Spleen (tissue), 11 donors: ENCODE measurements around the gene NADK2. TPM values are rescaled to one million over a fixed set of nuclear protein-coding genes. Genes with fewer than 3 reads are reported as not detected.

Experiments used
- DNase-seq: peaks from one replicate; pipeline ENCODE4 v3.0.0-alpha.2; 2020
- H3K27ac ChIP-seq, 8 donors: fragments of 200-600 bp; sonication (generic) in 7 of 8; 1 replicate in 4 of 8; 2 replicates in 4 of 8; pipeline versions ENCODE4 v1.5.0 to v1.8.0; 2016 to 2021; ENCODE audit warnings: inconsistent platforms in 4 of 8, mild to moderate bottlenecking in 4 of 8, moderate library complexity in 1 of 8
- H3K27me3 ChIP-seq, 7 donors: fragments of 200-600 bp; sonication (generic) in 6 of 7; replicated peaks in 1 of 7; 1 replicate in 4 of 7; 2 replicates in 3 of 7; pipeline versions ENCODE4 v1.5.0 to v1.8.0; 2016 to 2021; ENCODE audit warnings: inconsistent platforms in 3 of 7, mild to moderate bottlenecking in 1 of 7
- H3K36me3 ChIP-seq, 6 donors: fragments of 200-600 bp; sonication (generic) in 5 of 6; 1 replicate in 4 of 6; 2 replicates in 2 of 6; pipeline versions ENCODE4 v1.5.0 to v1.8.0; 2016 to 2021; ENCODE audit warnings: inconsistent platforms in 2 of 6
- H3K4me1 ChIP-seq, 6 donors: fragments of 200-600 bp; sonication (generic) in 5 of 6; 1 replicate in 3 of 6; 2 replicates in 3 of 6; pipeline versions ENCODE4 v1.5.0 to v1.8.0; 2016 to 2021; ENCODE audit warnings: inconsistent platforms in 3 of 6
- H3K4me3 ChIP-seq, 8 donors: fragments of 200-600 bp; sonication (generic) in 7 of 8; 1 replicate in 4 of 8; 2 replicates in 4 of 8; pipeline versions ENCODE4 v1.5.0 to v1.8.0; 2016 to 2021; ENCODE audit warnings: inconsistent platforms in 4 of 8, mild to moderate bottlenecking in 4 of 8, moderate library complexity in 2 of 8
- H3K9me3 ChIP-seq, 8 donors: fragments of 200-600 bp; sonication (generic) in 7 of 8; 1 replicate in 4 of 8; 2 replicates in 4 of 8; pipeline versions ENCODE4 v1.5.0 to v1.8.0; 2016 to 2021; ENCODE audit warnings: inconsistent platforms in 4 of 8
- POLR2A ChIP-seq, 3 donors: fragments of 450-650 bp; IDR thresholded peaks; one replicate each; pipeline ENCODE4 v1.5.1; 2017; ENCODE audit warnings: antibody characterized with exemption in 3 of 3, mild to moderate bottlenecking in 1 of 3
- POLR2AphosphoS5 ChIP-seq, 3 donors: sonication (generic); formaldehyde crosslinking; IDR thresholded peaks; one replicate each; pipeline ENCODE4 v1.5.1; 2017; ENCODE audit warnings: antibody characterized with exemption in 3 of 3
- WGBS, 5 donors: extraction: QIAGEN DNeasy Blood & Tissue Kit in 3 of 5; methylation state at CpG; one replicate each; pipeline versions ENCODE4 v1.1.5 to v1.1.7; 2013 to 2018; 5-methylcytosine and 5-hydroxymethylcytosine counted together
- intact Hi-C: fragments of 100-400 bp; cut with DNase I; formaldehyde crosslinking; loops from one replicate; pipeline ENCODE4 v1.15.0; 2023; ENCODE audit warnings: low total_unique reads
- polyA plus RNA-seq, 3 donors: library from polyadenylated mRNA; stranded (reverse); fragments of 200-250 nt; gene quantifications; one replicate each; pipeline ENCODE4 v1.2.1, GENCODE V29; 2013
- total RNA-seq, 7 donors: library from RNA; depleted of rRNA in 3 of 7; stranded (reverse); fragments of >200 nt in 3 of 7; fragmentation: NEBNext Ultra II Directional in 4 of 7; extraction: Animal tissue kit (Norgen Biotek cat#: 25700) in 4 of 7; gene quantifications; one replicate each; pipeline versions ENCODE4 v1.1.0 to v1.2.1, GENCODE V29; 2016 to 2021
- TF ChIP-seq, protein P1 (sequence below), 11 experiments: fragments of 200-600 bp in 7 of 11; fragments of 450-650 bp in 4 of 11; sonication (generic) in 4 of 11; IDR thresholded peaks in 8 of 11; conservative IDR thresholded peaks in 3 of 11; 1 replicate in 7 of 11; 2 replicates in 4 of 11; pipeline versions ENCODE4 v1.4.0 to v1.8.0; 2016 to 2021; ENCODE audit warnings: antibody characterized with exemption in 11 of 11, inconsistent platforms in 4 of 11, mild to moderate bottlenecking in 1 of 11
- donor health status: healthy with polysubstance abuse.
- donor health status: DM: no; HTN: no; CAD: no; lungs with moderate emphysema.
- donor health status: DM: no; HTN: no; CAD: no.
- donor health status: Bipolar disorder and iron deficiency.
- donor health status: healthy.
- donor health status: DM: no; HTN: no; CAD: no.
- donor health status: DM: yes; HTN: yes; CAD: no.

NADK2 gene
- total and polyA plus RNA-seq, 10 donors = 5.3 to 21.8 (median 15.9) TPM

DNA sequence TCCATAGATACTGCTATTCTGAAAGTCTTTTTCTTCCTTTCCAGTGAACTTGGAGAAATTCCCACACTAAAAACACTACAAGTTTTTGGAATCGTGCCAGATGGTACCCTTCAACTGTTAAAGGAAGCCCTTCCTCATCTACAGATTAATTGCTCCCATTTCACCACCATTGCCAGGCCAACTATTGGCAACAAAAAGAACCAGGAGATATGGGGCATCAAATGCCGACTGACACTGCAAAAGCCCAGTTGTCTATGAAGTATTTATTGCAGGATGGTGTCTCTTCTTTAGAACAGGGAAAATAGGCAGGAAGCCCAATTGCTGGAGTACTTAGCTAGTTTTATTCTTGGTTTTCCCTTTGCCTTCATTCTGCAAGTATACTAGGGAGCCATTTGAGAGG, 60.0 kb downstream of the NADK2 start:
- no peak overlapping the region for H3K4me3 ChIP-seq
- H3K27ac ChIP-seq = no peak overlapping the region
- DNase-seq = no peak
- no peaks in the 10 kb centered on the region for H3K4me1 ChIP-seq
- TF ChIP-seq POLR2A (IDR thresholded peaks at IDR 0.05) = no peak
- TF ChIP-seq, protein P1, sequence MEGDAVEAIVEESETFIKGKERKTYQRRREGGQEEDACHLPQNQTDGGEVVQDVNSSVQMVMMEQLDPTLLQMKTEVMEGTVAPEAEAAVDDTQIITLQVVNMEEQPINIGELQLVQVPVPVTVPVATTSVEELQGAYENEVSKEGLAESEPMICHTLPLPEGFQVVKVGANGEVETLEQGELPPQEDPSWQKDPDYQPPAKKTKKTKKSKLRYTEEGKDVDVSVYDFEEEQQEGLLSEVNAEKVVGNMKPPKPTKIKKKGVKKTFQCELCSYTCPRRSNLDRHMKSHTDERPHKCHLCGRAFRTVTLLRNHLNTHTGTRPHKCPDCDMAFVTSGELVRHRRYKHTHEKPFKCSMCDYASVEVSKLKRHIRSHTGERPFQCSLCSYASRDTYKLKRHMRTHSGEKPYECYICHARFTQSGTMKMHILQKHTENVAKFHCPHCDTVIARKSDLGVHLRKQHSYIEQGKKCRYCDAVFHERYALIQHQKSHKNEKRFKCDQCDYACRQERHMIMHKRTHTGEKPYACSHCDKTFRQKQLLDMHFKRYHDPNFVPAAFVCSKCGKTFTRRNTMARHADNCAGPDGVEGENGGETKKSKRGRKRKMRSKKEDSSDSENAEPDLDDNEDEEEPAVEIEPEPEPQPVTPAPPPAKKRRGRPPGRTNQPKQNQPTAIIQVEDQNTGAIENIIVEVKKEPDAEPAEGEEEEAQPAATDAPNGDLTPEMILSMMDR (IDR thresholded peaks at IDR 0.05 in 8 of 11, conservative IDR thresholded peaks at IDR 0.05 in 3 of 11) = no peak
- TF ChIP-seq POLR2AphosphoS5 (IDR thresholded peaks at IDR 0.05) = no peak
- 75 to 88% (median 81%) methylated on average over 2 of the region's 2 CpGs for WGBS, 5 donors
- H3K27me3 ChIP-seq = no peaks in the 10 kb centered on the region
- intact Hi-C loops = no loop called here
- H3K9me3 ChIP-seq = peaks cover 0 to 4% (median 0%) of the 10 kb centered on the region in 8 donors
- H3K36me3 ChIP-seq = peaks cover 0 to 91% (median 42%) of the 10 kb centered on the region in 6 donors

DNA sequence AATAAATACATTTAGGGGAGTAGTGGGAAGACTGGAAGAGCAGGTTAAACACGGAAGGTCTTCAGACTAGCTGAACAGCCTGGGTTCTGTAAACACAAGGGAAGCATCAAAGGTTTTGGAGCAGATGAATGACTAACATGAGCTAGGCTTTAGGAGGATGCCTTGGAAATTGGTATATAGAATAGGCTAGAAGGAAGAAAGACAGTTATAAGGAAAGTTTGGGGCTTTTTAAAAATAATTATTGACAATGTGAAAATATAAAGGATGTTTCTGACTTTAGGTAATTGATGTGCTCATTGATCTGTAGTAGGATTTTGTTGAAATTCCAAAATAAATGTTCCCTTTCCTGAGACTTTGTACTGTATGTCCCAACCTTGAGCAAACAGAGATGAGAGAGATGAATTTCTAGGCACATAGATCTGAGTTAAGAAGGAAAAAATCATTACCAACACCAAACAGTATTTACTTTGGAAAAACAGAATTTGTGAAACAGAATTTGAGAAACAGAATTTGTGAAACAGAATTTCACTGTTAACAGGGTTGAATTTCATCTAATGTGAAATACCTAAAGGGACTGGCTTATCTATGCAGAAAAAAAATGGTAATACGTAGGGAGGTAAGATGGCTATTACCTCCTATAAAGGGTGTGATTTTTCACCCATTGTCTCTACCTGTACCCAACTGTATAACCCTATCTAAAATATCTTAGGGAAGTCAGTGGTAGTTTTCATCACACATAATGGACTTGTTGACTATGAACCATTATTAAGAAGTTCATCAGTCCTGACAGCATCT, 61.0 kb downstream of the NADK2 start:
- WGBS, 5 donors = 94 to 98% (median 97%) methylated on average over 2 of the region's 2 CpGs
- TF ChIP-seq POLR2AphosphoS5 (IDR thresholded peaks at IDR 0.05) (no peak), POLR2A (IDR thresholded peaks at IDR 0.05) (no peak)
- TF ChIP-seq, protein P1 (IDR thresholded peaks at IDR 0.05 in 8 of 11, conservative IDR thresholded peaks at IDR 0.05 in 3 of 11) = no peak
- Histone ChIP-seq H3K27ac (no peak overlapping the region), H3K4me1 (no peaks in the 10 kb centered on the region), H3K4me3 (no peak overlapping the region), H3K9me3 (peaks cover 0 to 4% (median 0%) of the 10 kb centered on the region in 8 donors), H3K27me3 (no peaks in the 10 kb centered on the region), H3K36me3 (peaks cover 0 to 96% (median 42%) of the 10 kb centered on the region in 6 donors)
- intact Hi-C loops = no loop called here
- no peak for DNase-seq

GRCh38 chr5:36179950-36180349, 61.8 kb downstream of the NADK2 start:
- H3K27ac ChIP-seq = no peak overlapping the region
- TF ChIP-seq POLR2A (IDR thresholded peaks at IDR 0.05) (no peak), POLR2AphosphoS5 (IDR thresholded peaks at IDR 0.05) (no peak)
- TF ChIP-seq, protein P1 (IDR thresholded peaks at IDR 0.05 in 8 of 11, conservative IDR thresholded peaks at IDR 0.05 in 3 of 11) = no peak
- no peak overlapping the region for H3K4me3 ChIP-seq
- peaks cover 0 to 96% (median 42%) of the 10 kb centered on the region in 6 donors for H3K36me3 ChIP-seq
- peaks cover 0 to 4% (median 0%) of the 10 kb centered on the region in 8 donors for H3K9me3 ChIP-seq
- no peak for DNase-seq
- intact Hi-C loops = no loop called here
- H3K27me3 ChIP-seq = no peaks in the 10 kb centered on the region
- H3K4me1 ChIP-seq = no peaks in the 10 kb centered on the region
- 90 to 98% (median 93%) methylated on average over 4 of the region's 4 CpGs for WGBS, 5 donors

GRCh38 chr5:36178524-36178890, 63.2 kb downstream of the NADK2 start:
- WGBS, 5 donors = 87 to 93% (median 91%) methylated on average over 3 of the region's 3 CpGs
- intact Hi-C loops = no loop called here

More at GRCh38 chr5:36178524-36178890, 63.2 kb downstream of the NADK2 start:
- Histone ChIP-seq H3K4me3 (no peak overlapping the region), H3K9me3 (no peaks in the 10 kb centered on the region), H3K27me3 (no peaks in the 10 kb centered on the region), H3K27ac (no peak overlapping the region), H3K4me1 (peaks cover 0 to 10% (median 0%) of the 10 kb centered on the region in 6 donors), H3K36me3 (peaks cover 0 to 96% (median 48%) of the 10 kb centered on the region in 6 donors)
- no peak for DNase-seq
- TF ChIP-seq, protein P1 (IDR thresholded peaks at IDR 0.05 in 8 of 11, conservative IDR thresholded peaks at IDR 0.05 in 3 of 11) = no peak
- TF ChIP-seq POLR2A (IDR thresholded peaks at IDR 0.05) (no peak), POLR2AphosphoS5 (IDR thresholded peaks at IDR 0.05) (no peak)
